Measurements from ENCODE around the gene PRKCD. TPM values are rescaled to one million over a fixed set of nuclear protein-coding genes. Genes with fewer than 3 reads are reported as not detected.

PRKCD gene
- total RNA-seq, 2 donors from 2014 or later, result 11.1 to 14.8 TPM

- DNase-seq (ENCODE audit: low spot score), result no peak
- H3K36me3 ChIP-seq, result peaks cover 11% of the 10 kb centered on the region
- H3K4me3 ChIP-seq, result no peak overlapping the region
- no peaks in the 10 kb centered on the region for H3K9me3 ChIP-seq
- H3K27me3 ChIP-seq, result no peaks in the 10 kb centered on the region
- no peak overlapping the region for H3K27ac ChIP-seq
- H3K4me1 ChIP-seq, result peaks cover 0 to 32% of the 10 kb centered on the region in 2 donors
- TF ChIP-seq, protein P1, sequence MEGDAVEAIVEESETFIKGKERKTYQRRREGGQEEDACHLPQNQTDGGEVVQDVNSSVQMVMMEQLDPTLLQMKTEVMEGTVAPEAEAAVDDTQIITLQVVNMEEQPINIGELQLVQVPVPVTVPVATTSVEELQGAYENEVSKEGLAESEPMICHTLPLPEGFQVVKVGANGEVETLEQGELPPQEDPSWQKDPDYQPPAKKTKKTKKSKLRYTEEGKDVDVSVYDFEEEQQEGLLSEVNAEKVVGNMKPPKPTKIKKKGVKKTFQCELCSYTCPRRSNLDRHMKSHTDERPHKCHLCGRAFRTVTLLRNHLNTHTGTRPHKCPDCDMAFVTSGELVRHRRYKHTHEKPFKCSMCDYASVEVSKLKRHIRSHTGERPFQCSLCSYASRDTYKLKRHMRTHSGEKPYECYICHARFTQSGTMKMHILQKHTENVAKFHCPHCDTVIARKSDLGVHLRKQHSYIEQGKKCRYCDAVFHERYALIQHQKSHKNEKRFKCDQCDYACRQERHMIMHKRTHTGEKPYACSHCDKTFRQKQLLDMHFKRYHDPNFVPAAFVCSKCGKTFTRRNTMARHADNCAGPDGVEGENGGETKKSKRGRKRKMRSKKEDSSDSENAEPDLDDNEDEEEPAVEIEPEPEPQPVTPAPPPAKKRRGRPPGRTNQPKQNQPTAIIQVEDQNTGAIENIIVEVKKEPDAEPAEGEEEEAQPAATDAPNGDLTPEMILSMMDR (IDR thresholded peaks at IDR 0.05), result no peak
Observed at GRCh38 chr3:53173107-53173506, 12.1 kb downstream of the PRKCD start.

DNA sequence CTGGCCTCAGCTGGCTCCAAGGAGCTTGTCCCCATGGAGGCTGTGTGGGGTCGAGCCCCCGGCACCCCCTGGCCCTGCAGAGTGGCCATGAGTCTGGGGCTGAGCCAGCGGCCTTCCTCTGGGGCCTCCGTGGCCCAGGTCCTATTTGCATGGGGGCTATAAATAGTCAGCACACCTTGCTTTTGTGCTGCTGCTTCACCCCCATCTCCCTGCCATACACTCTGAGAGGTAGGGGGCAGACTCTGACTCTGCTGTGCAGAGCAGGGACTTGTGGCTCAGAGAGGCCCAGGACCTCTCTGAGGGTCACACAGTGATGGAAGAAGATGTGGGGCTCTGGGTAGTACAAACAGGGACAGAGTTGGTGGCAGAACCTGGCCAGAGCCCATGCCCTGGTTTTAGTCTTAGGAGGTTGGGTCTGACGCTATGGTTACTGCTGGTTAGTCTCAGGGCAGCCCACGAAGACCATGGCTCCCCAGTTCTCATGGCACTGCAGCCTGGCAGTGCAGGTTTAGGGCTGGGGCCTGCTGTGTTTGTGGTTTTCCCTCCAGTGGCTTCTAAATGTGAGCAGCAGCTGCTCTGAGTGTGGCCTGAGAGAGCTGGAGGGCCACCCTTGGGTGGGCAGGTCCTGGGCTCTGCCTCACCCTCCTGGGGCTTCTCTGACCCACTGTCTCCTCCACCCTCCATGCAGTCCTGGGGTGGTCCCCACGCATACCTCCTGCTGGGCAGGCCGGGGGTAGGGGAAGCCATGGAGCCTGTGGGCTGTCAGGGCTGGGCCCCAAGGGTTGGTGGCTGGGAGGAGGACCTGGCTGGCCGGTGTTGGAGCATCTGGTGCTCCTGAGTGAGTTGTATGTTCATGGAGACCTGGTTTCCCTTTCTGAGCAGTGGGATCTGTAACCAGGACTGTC, 13.6 kb downstream of the PRKCD start:
- TF ChIP-seq, protein P1 (IDR thresholded peaks at IDR 0.05), result no peak
- no peak overlapping the region for H3K4me3 ChIP-seq
- H3K9me3 ChIP-seq, result no peaks in the 10 kb centered on the region
- DNase-seq (ENCODE audit: low spot score), result no peak
- peaks cover 25% of the 10 kb centered on the region for H3K36me3 ChIP-seq
- H3K27ac ChIP-seq, result no peak overlapping the region
- H3K4me1 ChIP-seq, result peaks cover 0 to 29% of the 10 kb centered on the region in 2 donors
- H3K27me3 ChIP-seq, result no peaks in the 10 kb centered on the region

- TF ChIP-seq, protein P1 (IDR thresholded peaks at IDR 0.05), result no peak
- H3K27ac ChIP-seq, result no peak overlapping the region
- DNase-seq (ENCODE audit: low spot score), result no peak
- no peak overlapping the region for H3K4me3 ChIP-seq
- peaks cover 37% of the 10 kb centered on the region for H3K36me3 ChIP-seq
- H3K9me3 ChIP-seq, result no peaks in the 10 kb centered on the region
- H3K4me1 ChIP-seq, result peaks cover 0 to 16% of the 10 kb centered on the region in 2 donors
- H3K27me3 ChIP-seq, result no peaks in the 10 kb centered on the region
Observed at GRCh38 chr3:53175613-53176540, 14.9 kb downstream of the PRKCD start.

DNA sequence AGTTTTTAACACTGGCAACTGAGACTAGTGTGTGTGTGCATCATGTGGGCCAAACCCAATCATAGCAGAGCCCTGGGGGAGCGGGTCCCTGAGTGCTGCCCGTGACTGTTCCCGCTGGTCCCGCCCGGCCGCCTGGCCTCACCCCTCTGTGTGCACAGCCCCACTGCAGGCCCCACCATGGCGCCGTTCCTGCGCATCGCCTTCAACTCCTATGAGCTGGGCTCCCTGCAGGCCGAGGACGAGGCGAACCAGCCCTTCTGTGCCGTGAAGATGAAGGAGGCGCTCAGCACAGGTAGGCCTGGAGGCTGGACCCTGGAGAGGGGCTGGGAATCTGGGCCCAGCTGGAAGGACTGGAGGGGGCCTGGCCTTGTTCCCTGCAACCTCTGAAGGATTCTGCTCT, 17.2 kb downstream of the PRKCD start:
- Histone ChIP-seq H3K4me3 (no peak overlapping the region), H3K36me3 (peaks cover 60% of the 10 kb centered on the region), H3K9me3 (no peaks in the 10 kb centered on the region), H3K27me3 (no peaks in the 10 kb centered on the region), H3K27ac (no peak overlapping the region), H3K4me1 (peaks cover 0 to 7% of the 10 kb centered on the region in 2 donors)
- TF ChIP-seq, protein P1 (IDR thresholded peaks at IDR 0.05), result no peak
- no peak for DNase-seq (ENCODE audit: low spot score)

DNA sequence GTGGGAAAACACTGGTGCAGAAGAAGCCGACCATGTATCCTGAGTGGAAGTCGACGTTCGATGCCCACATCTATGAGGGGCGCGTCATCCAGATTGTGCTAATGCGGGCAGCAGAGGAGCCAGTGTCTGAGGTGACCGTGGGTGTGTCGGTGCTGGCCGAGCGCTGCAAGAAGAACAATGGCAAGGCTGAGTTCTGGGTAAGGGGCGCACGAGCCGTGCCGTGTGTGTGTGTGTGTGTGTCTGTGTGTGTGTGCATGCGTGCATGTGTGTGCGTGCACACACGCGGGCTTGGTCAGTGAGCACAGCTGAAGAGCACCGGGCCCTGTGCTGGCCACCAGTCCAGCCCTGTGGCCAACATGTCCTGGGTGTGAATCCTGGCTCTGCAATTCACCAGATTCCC, 18.6 kb downstream of the PRKCD start:
- no peak for DNase-seq (ENCODE audit: low spot score)
- peaks cover 0 to 7% of the 10 kb centered on the region in 2 donors for H3K4me1 ChIP-seq
- no peak overlapping the region for H3K27ac ChIP-seq
- H3K27me3 ChIP-seq, result no peaks in the 10 kb centered on the region
- H3K4me3 ChIP-seq, result no peak overlapping the region
- H3K36me3 ChIP-seq, result peaks cover 57% of the 10 kb centered on the region
- H3K9me3 ChIP-seq, result no peaks in the 10 kb centered on the region
- TF ChIP-seq, protein P1 (IDR thresholded peaks at IDR 0.05), result no peak
